Ovary (tissue), 3 donors: ENCODE measurements around the gene GRIK4.

Source experiments
- CTCF ChIP-seq, 3 donors: fragments of 450-650 bp in 2 of 3; fragments of 200-600 bp in 1 of 3; IDR thresholded peaks; one replicate each; pipeline versions ENCODE4 v1.5.1 to v1.8.0; 2016 to 2022; ENCODE audit warnings: antibody characterized with exemption in 3 of 3, mild to moderate bottlenecking in 1 of 3
- EP300 ChIP-seq: sonication (generic); formaldehyde crosslinking; IDR thresholded peaks from one replicate; pipeline ENCODE4 v1.6.1; 2017; ENCODE audit warnings: antibody characterized with exemption
- POLR2A ChIP-seq: fragments of 450-650 bp; IDR thresholded peaks from one replicate; pipeline ENCODE4 v1.6.1; 2017; ENCODE audit warnings: antibody characterized with exemption, mild to moderate bottlenecking, moderate library complexity
- donor health status: DM: no; HTN: no; CAD: no.

GRCh38 chr11:121029153-121029552, 517.6 kb downstream of the GRIK4 start:
- TF ChIP-seq CTCF (IDR thresholded peaks at IDR 0.05) = no peak
- TF ChIP-seq POLR2A = no peak
- TF ChIP-seq EP300 = no peak
